DND-41 (cell line): ENCODE measurements around the gene MRPL33.

Experiments used
- ATAC-seq: fragments of 200-7000 bp; cut with Tn5 transposase; 3 replicates; pipeline ENCODE4 v1.9.1; 2021; ENCODE audit warnings: low read depth; ENCODE audit not compliant: insufficient read depth
- DNase-seq: peaks from one replicate; pipeline ENCODE4 v3.0.0-alpha.2; 2020
- H2AFZ ChIP-seq: 2 replicates; pipeline ENCODE4 v1.6.0; 2012; ENCODE audit warnings: low read depth, low read length
- H3K27ac ChIP-seq: 2 replicates; pipeline ENCODE4 v1.5.1; 2012; ENCODE audit warnings: low read length, inconsistent platforms
- H3K27me3 ChIP-seq: fragments of 200-600 bp; sonication (generic); 2 replicates; pipeline ENCODE4 v1.6.0; 2012; ENCODE audit warnings: low read length, mild to moderate bottlenecking, inconsistent platforms; ENCODE audit not compliant: insufficient read depth, poor library complexity
- H3K36me3 ChIP-seq: 2 replicates; pipeline ENCODE4 v1.5.1; 2012; ENCODE audit warnings: low read length, inconsistent platforms; ENCODE audit not compliant: insufficient read depth
- H3K4me1 ChIP-seq: 2 replicates; pipeline ENCODE4 v1.5.1; 2012; ENCODE audit warnings: mild to moderate bottlenecking, low read length; ENCODE audit not compliant: insufficient read depth
- H3K4me2 ChIP-seq: 2 replicates; pipeline ENCODE4 v1.6.0; 2012; ENCODE audit warnings: mild to moderate bottlenecking, moderate library complexity, low read length, inconsistent platforms; ENCODE audit not compliant: insufficient read depth
- H3K4me3 ChIP-seq, 2 experiments: fragments of 200-600 bp in 1 of 2; shearing (Covaris generic) in 1 of 2; 2 replicates each; pipeline ENCODE4 v1.5.1; 2012 to 2016; ENCODE audit warnings: inconsistent platforms in 2 of 2, low read length in 2 of 2, mild to moderate bottlenecking in 2 of 2, low read depth in 1 of 2, moderate library complexity in 1 of 2
- H3K79me2 ChIP-seq: 2 replicates; pipeline ENCODE4 v1.6.0; 2012; ENCODE audit warnings: low read length, inconsistent platforms; ENCODE audit not compliant: insufficient read depth
- H3K9ac ChIP-seq: 2 replicates; pipeline ENCODE4 v1.6.0; 2012; ENCODE audit warnings: low read depth, mild to moderate bottlenecking, inconsistent platforms, low read length, moderate library complexity
- H3K9me3 ChIP-seq: 2 replicates; pipeline ENCODE4 v1.5.1; 2012; ENCODE audit warnings: low read length, moderate library complexity, mild to moderate bottlenecking, inconsistent platforms; ENCODE audit not compliant: insufficient read depth, severe bottlenecking
- H4K20me1 ChIP-seq: 2 replicates; pipeline ENCODE4 v1.6.0; 2012; ENCODE audit warnings: low read length; ENCODE audit not compliant: insufficient read depth
- CTCF ChIP-seq: IDR thresholded peaks from 2 replicates; pipeline ENCODE4 v1.5.1; 2012; ENCODE audit warnings: borderline replicate concordance, low read length, moderate library complexity, mild to moderate bottlenecking; ENCODE audit not compliant: poor library complexity, severe bottlenecking; ENCODE audit errors: extremely low read depth
- EZH2 ChIP-seq: IDR thresholded peaks from 3 replicates; pipeline ENCODE4 v1.6.1; 2012; ENCODE audit warnings: borderline replicate concordance, low read depth, mild to moderate bottlenecking, moderate library complexity, low read length, inconsistent platforms; ENCODE audit not compliant: severe bottlenecking

The MRPL33 gene

DNA sequence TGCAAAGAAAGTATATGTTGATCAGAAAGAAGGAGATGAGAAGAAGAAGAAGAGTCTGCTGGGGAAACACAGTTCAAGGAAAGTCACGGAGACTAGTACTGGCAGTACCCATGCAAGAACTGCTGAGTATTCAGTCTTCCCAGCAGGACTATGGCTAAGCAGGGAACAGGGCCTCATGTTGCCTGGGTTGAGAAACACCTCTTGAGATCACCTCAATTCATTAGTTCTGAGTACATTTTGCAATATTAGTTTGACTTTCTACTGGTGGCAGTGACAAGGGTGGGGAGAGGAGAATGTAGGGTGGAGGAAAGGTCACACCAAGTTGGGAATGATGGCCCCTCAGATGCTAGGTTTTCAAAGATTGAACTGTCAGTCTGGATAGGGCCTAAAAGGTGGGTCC lies 50.5 kb downstream of the MRPL33 start:
- no peaks in the 10 kb centered on the region for H3K36me3 ChIP-seq
- H3K4me1 ChIP-seq, result no peaks in the 10 kb centered on the region
- no peaks in the 10 kb centered on the region for H3K27me3 ChIP-seq
- no peak overlapping the region for H2AFZ ChIP-seq
- ATAC-seq (no peak), DNase-seq (no peak)
- no peak overlapping the region for H3K9ac ChIP-seq
- no peak overlapping the region for H3K4me3 ChIP-seq
- TF ChIP-seq EZH2 (no peak), CTCF (no peak)
- no peak overlapping the region for H3K27ac ChIP-seq
- no peaks in the 10 kb centered on the region for H3K79me2 ChIP-seq
- H3K9me3 ChIP-seq, result peaks cover 4% of the 10 kb centered on the region
- no peaks in the 10 kb centered on the region for H4K20me1 ChIP-seq
- H3K4me2 ChIP-seq, result no peak overlapping the region

- H3K9ac ChIP-seq, result no peak overlapping the region
- DNase-seq (no peak), ATAC-seq (no peak)
- no peaks in the 10 kb centered on the region for H4K20me1 ChIP-seq
- peaks cover 4% of the 10 kb centered on the region for H3K9me3 ChIP-seq
- no peaks in the 10 kb centered on the region for H3K79me2 ChIP-seq
- H3K27me3 ChIP-seq, result no peaks in the 10 kb centered on the region
- TF ChIP-seq CTCF (no peak), EZH2 (no peak)
- no peaks in the 10 kb centered on the region for H3K36me3 ChIP-seq
- no peak overlapping the region for H3K4me2 ChIP-seq
- no peak overlapping the region for H3K27ac ChIP-seq
- H3K4me1 ChIP-seq, result no peaks in the 10 kb centered on the region
- H2AFZ ChIP-seq, result no peak overlapping the region
- H3K4me3 ChIP-seq, result no peak overlapping the region
Observed at GRCh38 chr2:27823135-27823534, 51.6 kb downstream of the MRPL33 start.

- peaks cover 4% of the 10 kb centered on the region for H3K9me3 ChIP-seq
- DNase-seq, result no peak
Observed at GRCh38 chr2:27823569-27823968, 52.0 kb downstream of the MRPL33 start.

More at GRCh38 chr2:27823569-27823968, 52.0 kb downstream of the MRPL33 start:
- Histone ChIP-seq H3K4me1 (no peaks in the 10 kb centered on the region), H3K36me3 (no peaks in the 10 kb centered on the region), H3K27me3 (no peaks in the 10 kb centered on the region), H2AFZ (no peak overlapping the region), H3K4me3 (no peak overlapping the region), H3K27ac (no peak overlapping the region), H3K9ac (no peak overlapping the region), H3K79me2 (no peaks in the 10 kb centered on the region), H3K4me2 (no peak overlapping the region), H4K20me1 (no peaks in the 10 kb centered on the region)
- no peak for ATAC-seq
- TF ChIP-seq CTCF (no peak), EZH2 (no peak)
